ENCODE measurements around the gene SMARCA4. TPM values are rescaled to one million over a fixed set of nuclear protein-coding genes. Genes with fewer than 3 reads are reported as not detected.

SMARCA4 gene
- total RNA-seq, 1 experiment from 2014 or later, result 261 TPM

DNA sequence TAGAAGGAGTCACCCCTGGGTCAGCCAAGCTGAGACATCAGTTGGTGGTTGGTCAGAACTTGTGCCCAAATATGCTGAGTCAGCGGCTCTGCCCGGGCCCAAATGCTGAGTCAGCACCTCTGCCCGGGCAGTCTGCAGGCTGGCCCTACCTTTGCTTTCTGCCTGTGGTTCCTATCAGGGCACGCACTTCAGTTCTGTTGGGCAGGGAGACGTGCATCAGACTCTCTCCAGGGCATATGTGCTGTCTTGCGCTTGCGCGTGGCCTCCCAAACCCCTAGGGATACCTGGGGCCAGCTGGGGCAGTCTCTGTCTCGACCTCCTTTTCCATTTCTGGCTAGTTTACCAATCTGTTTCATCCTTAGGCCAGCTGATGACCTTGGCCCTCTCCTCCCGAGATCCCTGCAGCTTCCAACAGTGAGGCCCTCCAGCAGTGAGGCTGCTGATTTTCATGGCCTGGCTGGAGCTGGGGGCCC lies 104.0 kb downstream of the SMARCA4 start:
- Histone ChIP-seq H4K8ac (replicated peaks; ENCODE audit: insufficient read length, low read depth, low read length) (no peak overlapping the region), H2BK120ac (ENCODE audit: low read depth, low read length, poor library complexity, severe bottlenecking) (no peak overlapping the region), H3K14ac (ENCODE audit: insufficient read depth, low read length) (no peak overlapping the region), H2AFZ (ENCODE audit: low read length) (no peak overlapping the region), H3K9ac (ENCODE audit: extremely low read depth, insufficient read length, low read length) (no peak overlapping the region), H2BK15ac (ENCODE audit: low read depth, low read length) (no peak overlapping the region), H3K79me1 (ENCODE audit: insufficient read depth, low read depth, low read length, poor library complexity, severe bottlenecking) (no peaks in the 10 kb centered on the region), H3K56ac (ENCODE audit: insufficient read length, low read depth, low read length) (no peak overlapping the region), H3K4me1 (ENCODE audit: insufficient read depth, low read length) (peaks cover 8% of the 10 kb centered on the region; the same call in 1 of the 2 replicates), H3K4ac (ENCODE audit: low read depth, low read length) (no peak overlapping the region), H3K23me2 (ENCODE audit: insufficient read length, low read depth, low read length, poor library complexity, severe bottlenecking) (no peaks in the 10 kb centered on the region), H3K27ac (ENCODE audit: insufficient read length, low read depth, low read length) (no peak overlapping the region), H2BK5ac (ENCODE audit: insufficient read length, low read length) (no peak overlapping the region), H3K27me3 (ENCODE audit: insufficient read depth, low read length) (no peaks in the 10 kb centered on the region), H3K9me3 (ENCODE audit: control insufficient read depth, low read depth, low read length) (no peaks in the 10 kb centered on the region), H2BK12ac (ENCODE audit: insufficient read length, low read depth, low read length) (no peak overlapping the region), H3K4me2 (ENCODE audit: insufficient read depth, insufficient read length, low read length) (no peak overlapping the region), H3K23ac (ENCODE audit: insufficient read length, low read depth, low read length) (no peak overlapping the region), H3K79me2 (ENCODE audit: insufficient read depth, low read length) (no peaks in the 10 kb centered on the region), H4K5ac (ENCODE audit: insufficient read length, low read depth, low read length) (no peak overlapping the region), H3K18ac (ENCODE audit: insufficient read length, low read depth, low read length) (no peak overlapping the region), H4K91ac (ENCODE audit: insufficient read length, low read depth, low read length) (no peak overlapping the region), H4K20me1 (ENCODE audit: control insufficient read depth, insufficient read depth, insufficient read length) (peaks cover 2% of the 10 kb centered on the region), H2BK20ac (ENCODE audit: low read depth, low read length, poor library complexity, severe bottlenecking) (no peak overlapping the region), H2AK5ac (ENCODE audit: insufficient read length, low read length) (no peak overlapping the region), H3T11ph (ENCODE audit: low read length) (no peak overlapping the region)
- Mint-ChIP-seq H3K4me3 (no peak overlapping the region), H3K36me3 (ENCODE audit: insufficient read depth in 1 of 3, low read depth in 3 of 3) (peaks cover 41 to 61% (median 61%) of the 10 kb centered on the region in 3 experiments), H3K4me1 (peaks cover 5 to 11% of the 10 kb centered on the region in 2 experiments), H3K27me3 (ENCODE audit: low read depth) (no peaks in the 10 kb centered on the region), H3K9me3 (no peaks in the 10 kb centered on the region; a peak in 1 of 5 replicates), H3K27ac (peak overlapping the region; percentile 5 to 88 (median 8); a peak in 5 of 7 replicates)
- WGBS (ENCODE audit: extremely low coverage, insufficient read length, low lambda C conversion rate), result no CpG with 5 or more reads among the region's 10 CpGs
- TF ChIP-seq, protein P1, sequence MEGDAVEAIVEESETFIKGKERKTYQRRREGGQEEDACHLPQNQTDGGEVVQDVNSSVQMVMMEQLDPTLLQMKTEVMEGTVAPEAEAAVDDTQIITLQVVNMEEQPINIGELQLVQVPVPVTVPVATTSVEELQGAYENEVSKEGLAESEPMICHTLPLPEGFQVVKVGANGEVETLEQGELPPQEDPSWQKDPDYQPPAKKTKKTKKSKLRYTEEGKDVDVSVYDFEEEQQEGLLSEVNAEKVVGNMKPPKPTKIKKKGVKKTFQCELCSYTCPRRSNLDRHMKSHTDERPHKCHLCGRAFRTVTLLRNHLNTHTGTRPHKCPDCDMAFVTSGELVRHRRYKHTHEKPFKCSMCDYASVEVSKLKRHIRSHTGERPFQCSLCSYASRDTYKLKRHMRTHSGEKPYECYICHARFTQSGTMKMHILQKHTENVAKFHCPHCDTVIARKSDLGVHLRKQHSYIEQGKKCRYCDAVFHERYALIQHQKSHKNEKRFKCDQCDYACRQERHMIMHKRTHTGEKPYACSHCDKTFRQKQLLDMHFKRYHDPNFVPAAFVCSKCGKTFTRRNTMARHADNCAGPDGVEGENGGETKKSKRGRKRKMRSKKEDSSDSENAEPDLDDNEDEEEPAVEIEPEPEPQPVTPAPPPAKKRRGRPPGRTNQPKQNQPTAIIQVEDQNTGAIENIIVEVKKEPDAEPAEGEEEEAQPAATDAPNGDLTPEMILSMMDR (conservative IDR thresholded peaks at IDR 0.05), result no peak
- no peak for DNase-seq
